MM.1S (cell line): ENCODE measurements around the gene PRR14.

Experiments
- DNase-seq: peaks from one replicate; pipeline ENCODE4 v3.0.0-alpha.2; 2015
- H2AFZ ChIP-seq: fragments of 300-600 bp; sonication (generic); 2 replicates; pipeline ENCODE4 v1.6.0; 2016; ENCODE audit warnings: antibody characterized with exemption, low read length
- H3F3A ChIP-seq: fragments of 300-600 bp; sonication (generic); 2 replicates; pipeline ENCODE4 v1.6.1; 2016; ENCODE audit warnings: mild to moderate bottlenecking, antibody characterized with exemption, low read length, moderate library complexity, mixed read lengths; ENCODE audit not compliant: insufficient read depth
- H3K27ac ChIP-seq: fragments of 300-600 bp; sonication (generic); 2 replicates; pipeline ENCODE4 v1.5.1; 2016; ENCODE audit warnings: mild to moderate bottlenecking, low read length
- H3K27me3 ChIP-seq: fragments of 300-600 bp; sonication (generic); replicated peaks from 2 replicates; pipeline ENCODE4 v1.6.0; 2016; ENCODE audit warnings: low read length; ENCODE audit not compliant: insufficient read depth
- H3K36me3 ChIP-seq: fragments of 300-600 bp; sonication (generic); replicated peaks from 2 replicates; pipeline ENCODE4 v1.6.1; 2016; ENCODE audit warnings: mild to moderate bottlenecking, low read length, mixed read lengths; ENCODE audit not compliant: insufficient read depth
- H3K4me1 ChIP-seq: fragments of 300-600 bp; sonication (generic); 2 replicates; pipeline ENCODE4 v1.6.1; 2016; ENCODE audit warnings: low read length, mixed read lengths
- H3K4me2 ChIP-seq: fragments of 300-600 bp; sonication (generic); 2 replicates; pipeline ENCODE4 v1.6.0; 2016; ENCODE audit warnings: low read depth, low read length
- H3K4me3 ChIP-seq: fragments of 300-600 bp; sonication (generic); 2 replicates; pipeline ENCODE4 v1.5.1; 2016; ENCODE audit warnings: low read length, mixed read lengths
- H3K79me2 ChIP-seq: fragments of 300-600 bp; sonication (generic); 2 replicates; pipeline ENCODE4 v1.6.1; 2016; ENCODE audit warnings: mixed run types, low read length, mixed read lengths
- H3K9ac ChIP-seq: fragments of 300-600 bp; sonication (generic); 2 replicates; pipeline ENCODE4 v1.6.1; 2016; ENCODE audit warnings: low read length, mixed read lengths
- H3K9me2 ChIP-seq: fragments of 300-600 bp; sonication (generic); replicated peaks from 2 replicates; pipeline ENCODE4 v1.6.1; 2016; ENCODE audit warnings: mild to moderate bottlenecking, low read length, mixed read lengths; ENCODE audit not compliant: insufficient read depth
- H3K9me3 ChIP-seq: fragments of 300-600 bp; sonication (generic); replicated peaks from 2 replicates; pipeline ENCODE4 v1.6.1; 2016; ENCODE audit warnings: mild to moderate bottlenecking, low read length, mixed read lengths; ENCODE audit not compliant: insufficient read depth
- H4K20me1 ChIP-seq: fragments of 300-600 bp; sonication (generic); 2 replicates; pipeline ENCODE4 v1.6.1; 2016; ENCODE audit warnings: mild to moderate bottlenecking, low read length, moderate library complexity, mixed read lengths; ENCODE audit not compliant: insufficient read depth
- EZH2 ChIP-seq: fragments of 300-600 bp; sonication (generic); optimal IDR thresholded peaks from 2 replicates; pipeline ENCODE3; 2017; ENCODE audit warnings: low read depth, mild to moderate bottlenecking, antibody characterized with exemption, low read length, mixed read lengths
- EZH2phosphoT487 ChIP-seq: fragments of 300-600 bp; sonication (generic); IDR thresholded peaks from 2 replicates; pipeline ENCODE4 v1.6.1; 2018; ENCODE audit warnings: antibody characterized with exemption, low read length
- TF ChIP-seq, protein P1 (sequence below): fragments of 300-600 bp; sonication (generic); IDR thresholded peaks from 2 replicates; pipeline ENCODE4 v1.5.1; 2016; ENCODE audit warnings: antibody characterized with exemption, low read length, mixed read lengths

The PRR14 gene

DNA sequence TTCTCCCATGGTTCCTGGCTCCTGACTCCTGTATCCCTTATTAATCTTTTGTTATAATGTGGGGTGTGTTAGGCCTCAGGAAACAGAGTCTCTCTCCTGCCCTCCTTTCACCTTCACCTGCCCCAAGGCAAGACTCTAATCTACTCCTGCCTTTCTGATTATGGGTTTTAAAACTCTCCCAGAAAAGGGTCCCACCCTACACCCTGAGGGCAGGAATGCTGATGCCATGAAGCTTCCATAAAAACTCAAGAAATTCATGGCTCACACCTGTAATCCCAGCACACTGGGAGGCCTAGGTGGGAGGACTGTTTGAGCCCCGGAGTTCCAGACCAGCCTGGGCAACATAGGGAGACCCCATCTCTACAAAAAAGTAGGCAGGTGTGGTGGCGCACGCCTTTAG lies 29.6 kb downstream of the PRR14 start:
- no peaks in the 10 kb centered on the region for H3K9me2 ChIP-seq
- no peaks in the 10 kb centered on the region for H3F3A ChIP-seq
- H3K4me1 ChIP-seq, result no peaks in the 10 kb centered on the region
- TF ChIP-seq, protein P1, sequence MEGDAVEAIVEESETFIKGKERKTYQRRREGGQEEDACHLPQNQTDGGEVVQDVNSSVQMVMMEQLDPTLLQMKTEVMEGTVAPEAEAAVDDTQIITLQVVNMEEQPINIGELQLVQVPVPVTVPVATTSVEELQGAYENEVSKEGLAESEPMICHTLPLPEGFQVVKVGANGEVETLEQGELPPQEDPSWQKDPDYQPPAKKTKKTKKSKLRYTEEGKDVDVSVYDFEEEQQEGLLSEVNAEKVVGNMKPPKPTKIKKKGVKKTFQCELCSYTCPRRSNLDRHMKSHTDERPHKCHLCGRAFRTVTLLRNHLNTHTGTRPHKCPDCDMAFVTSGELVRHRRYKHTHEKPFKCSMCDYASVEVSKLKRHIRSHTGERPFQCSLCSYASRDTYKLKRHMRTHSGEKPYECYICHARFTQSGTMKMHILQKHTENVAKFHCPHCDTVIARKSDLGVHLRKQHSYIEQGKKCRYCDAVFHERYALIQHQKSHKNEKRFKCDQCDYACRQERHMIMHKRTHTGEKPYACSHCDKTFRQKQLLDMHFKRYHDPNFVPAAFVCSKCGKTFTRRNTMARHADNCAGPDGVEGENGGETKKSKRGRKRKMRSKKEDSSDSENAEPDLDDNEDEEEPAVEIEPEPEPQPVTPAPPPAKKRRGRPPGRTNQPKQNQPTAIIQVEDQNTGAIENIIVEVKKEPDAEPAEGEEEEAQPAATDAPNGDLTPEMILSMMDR, result no peak
- no peak for TF ChIP-seq EZH2
- TF ChIP-seq EZH2phosphoT487, result no peak
- H2AFZ ChIP-seq, result no peak overlapping the region
- H3K27me3 ChIP-seq, result no peaks in the 10 kb centered on the region
- no peaks in the 10 kb centered on the region for H3K9me3 ChIP-seq
- H3K9ac ChIP-seq, result no peak overlapping the region
- no peak overlapping the region for H3K4me3 ChIP-seq
- no peaks in the 10 kb centered on the region for H3K79me2 ChIP-seq
- no peaks in the 10 kb centered on the region for H3K36me3 ChIP-seq
- no peak overlapping the region for H3K4me2 ChIP-seq
- H3K27ac ChIP-seq, result no peak overlapping the region
- no peaks in the 10 kb centered on the region for H4K20me1 ChIP-seq
- no peak for DNase-seq

DNA sequence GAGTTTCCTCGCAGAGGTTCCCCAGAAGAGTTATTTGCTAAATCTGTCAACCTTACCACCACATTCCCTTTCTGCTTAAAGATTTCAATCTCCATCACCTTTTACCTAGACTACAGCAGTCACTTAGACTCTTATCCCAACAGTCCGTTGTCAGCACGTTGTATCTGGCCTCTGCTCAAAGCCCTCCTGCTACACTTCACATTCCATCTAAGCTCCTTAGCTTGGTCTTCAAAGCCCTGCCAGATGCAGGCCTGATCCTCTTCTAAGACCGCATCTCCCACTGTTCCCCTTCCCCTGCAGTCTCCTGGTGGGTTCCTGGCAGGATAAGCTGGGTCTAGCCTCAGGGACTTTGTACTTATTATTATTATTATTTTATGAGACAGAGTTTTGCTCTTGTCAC lies 37.9 kb downstream of the PRR14 start:
- Histone ChIP-seq H3K9ac (no peak overlapping the region), H3F3A (no peaks in the 10 kb centered on the region), H3K27me3 (no peaks in the 10 kb centered on the region), H3K9me2 (no peaks in the 10 kb centered on the region), H3K4me1 (peaks cover 3% of the 10 kb centered on the region; the same call in 1 of the 2 replicates), H3K4me3 (no peak overlapping the region), H2AFZ (no peak overlapping the region), H3K27ac (no peak overlapping the region), H3K36me3 (no peaks in the 10 kb centered on the region), H3K4me2 (no peak overlapping the region), H4K20me1 (no peaks in the 10 kb centered on the region), H3K9me3 (no peaks in the 10 kb centered on the region), H3K79me2 (no peaks in the 10 kb centered on the region)
- TF ChIP-seq EZH2phosphoT487 (no peak), EZH2 (no peak)
- TF ChIP-seq, protein P1, result no peak
- DNase-seq, result no peak

DNA sequence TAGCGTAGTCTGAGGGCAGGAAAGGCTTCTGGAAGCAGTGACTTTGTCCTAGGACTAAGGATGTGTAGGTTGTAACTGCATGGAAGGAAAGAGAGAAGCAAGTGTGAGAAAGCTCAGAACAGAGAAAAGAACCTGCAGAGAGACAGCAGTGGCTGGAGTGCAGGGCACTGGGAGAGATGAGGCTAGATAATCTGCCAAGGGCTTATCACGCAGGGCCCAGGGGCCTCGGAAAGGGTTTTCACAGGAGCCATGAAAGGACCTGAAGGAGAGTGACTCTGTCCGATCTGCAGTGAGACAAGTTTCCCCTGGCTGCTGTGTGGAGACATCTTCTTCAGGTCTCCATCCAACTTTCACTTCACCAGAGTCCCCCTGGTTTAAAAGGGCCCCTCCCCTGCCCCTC lies 41.1 kb downstream of the PRR14 start:
- Histone ChIP-seq H3K4me1 (peaks cover 4% of the 10 kb centered on the region; the same call in 1 of the 2 replicates), H3K27me3 (no peaks in the 10 kb centered on the region), H3K9ac (no peak overlapping the region), H3K79me2 (no peaks in the 10 kb centered on the region), H3K9me2 (no peaks in the 10 kb centered on the region), H3K4me3 (no peak overlapping the region), H3K27ac (no peak overlapping the region), H2AFZ (no peak overlapping the region), H4K20me1 (no peaks in the 10 kb centered on the region), H3K36me3 (no peaks in the 10 kb centered on the region), H3F3A (no peaks in the 10 kb centered on the region), H3K9me3 (no peaks in the 10 kb centered on the region), H3K4me2 (no peak overlapping the region)
- TF ChIP-seq EZH2 (no peak), EZH2phosphoT487 (no peak)
- TF ChIP-seq, protein P1, result no peak
- no peak for DNase-seq
